ENCODE data around the gene NINL. TPM values are rescaled to one million over a fixed set of nuclear protein-coding genes. Genes with fewer than 3 reads are reported as not detected.

The NINL gene
- total RNA-seq, 1 donor from 2014 or later, result 10.7 TPM

DNA sequence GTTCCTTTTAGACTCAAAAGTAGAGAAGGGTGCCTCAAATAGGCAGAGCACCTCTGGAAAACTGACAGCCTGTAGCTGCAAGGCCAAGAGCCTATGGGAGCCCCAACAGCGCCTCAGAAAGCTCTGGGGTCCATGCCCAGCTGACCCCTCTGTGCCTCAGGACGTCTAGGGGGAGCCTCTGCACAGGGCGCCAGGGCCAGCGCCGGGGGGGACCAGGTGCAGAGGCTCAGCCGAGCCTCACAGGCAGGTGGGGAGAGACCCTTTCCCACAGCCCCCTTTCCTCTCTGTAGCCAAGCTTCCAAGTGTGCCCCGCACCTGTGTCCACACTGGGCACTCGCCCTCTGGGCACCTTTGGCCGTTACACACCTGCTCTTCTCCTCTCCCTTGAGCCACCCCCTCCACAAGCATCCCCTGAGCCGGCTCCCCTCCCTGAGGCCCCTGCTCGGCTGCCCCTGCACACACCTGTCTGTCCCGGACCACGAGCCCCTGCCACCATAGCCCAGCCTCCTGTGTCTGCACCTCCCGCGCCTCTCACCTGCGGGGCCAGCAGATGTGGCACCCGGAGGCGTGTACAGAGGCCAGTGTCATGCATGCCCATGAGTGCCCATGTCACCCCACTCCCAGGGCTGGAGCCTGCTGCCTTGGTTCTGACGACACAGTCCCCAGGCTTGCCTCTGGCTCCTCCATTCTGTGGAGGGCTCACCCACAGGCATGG, 124.6 kb downstream of the NINL start:
- intact Hi-C loops (cut with DNase I), result no loop called here
- DNase-seq (no peak), ATAC-seq (ENCODE audit: poor library complexity) (no peak)

DNA sequence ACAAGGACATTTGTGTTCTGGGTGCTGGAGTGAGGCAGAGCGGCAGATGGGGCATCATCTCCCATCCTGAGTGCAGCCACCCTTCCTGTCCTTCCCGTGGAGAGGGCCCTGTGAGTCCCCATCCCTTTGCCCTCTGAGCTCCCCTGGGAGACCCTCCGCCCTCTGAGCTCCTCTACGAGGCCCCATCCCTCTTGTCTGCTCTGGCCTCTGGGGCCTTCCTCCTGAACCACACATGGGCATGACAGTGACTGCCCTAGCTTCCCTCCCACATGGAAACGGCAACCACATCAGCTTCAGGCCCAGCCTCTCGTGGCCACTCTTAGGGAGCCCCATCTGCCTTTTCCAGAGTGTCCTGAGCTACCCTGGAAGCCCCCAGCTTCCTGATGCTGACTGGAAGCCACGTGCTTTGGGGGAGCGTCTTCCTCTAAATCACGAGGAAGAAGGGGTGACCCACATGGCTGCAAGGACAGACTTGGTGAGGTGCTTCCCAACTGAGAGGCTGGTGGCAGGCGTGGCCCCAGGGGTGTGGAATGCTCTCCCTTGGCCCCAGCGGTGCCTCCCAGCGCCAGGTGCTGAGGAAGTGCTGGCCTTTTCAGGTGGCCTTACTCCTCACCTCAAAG, 125.3 kb downstream of the NINL start:
- no peak for DNase-seq
- intact Hi-C loops (cut with DNase I), result no loop called here
- no peak for ATAC-seq (ENCODE audit: poor library complexity)

DNA sequence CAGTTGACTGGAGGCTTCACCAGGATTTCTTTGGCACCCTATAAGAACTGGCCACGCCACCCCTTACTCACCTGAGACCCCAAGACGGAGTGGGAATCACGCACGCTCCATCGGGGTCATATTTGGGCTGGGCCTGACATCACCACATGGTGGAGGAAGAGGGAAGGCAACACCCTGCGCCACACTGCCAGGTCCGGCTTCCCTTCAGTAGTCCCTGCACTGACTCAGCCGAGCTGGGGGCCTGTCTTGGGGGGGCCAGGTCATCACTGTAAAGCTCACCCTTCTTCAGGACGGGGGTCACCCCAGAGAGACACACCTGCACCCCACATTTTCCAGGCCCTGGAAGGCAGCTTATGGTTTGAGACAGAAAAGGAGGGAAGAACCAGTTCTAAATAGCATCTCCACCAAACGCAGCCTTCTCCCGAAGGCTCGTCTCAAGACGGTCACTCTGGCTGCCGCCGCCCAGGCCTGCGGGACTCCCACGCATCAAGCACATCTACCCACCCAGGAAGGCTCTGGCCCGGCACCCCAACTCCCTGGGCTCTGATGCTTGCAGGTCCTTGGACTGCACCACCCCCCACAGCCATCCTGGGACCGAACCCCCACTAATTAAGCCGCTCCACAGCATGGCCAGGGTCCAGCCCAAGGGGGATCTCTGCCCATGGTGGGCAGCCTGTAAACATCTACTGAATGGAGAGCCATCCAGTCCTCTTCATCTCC, 126.1 kb downstream of the NINL start:
- DNase-seq (no peak), ATAC-seq (ENCODE audit: poor library complexity) (no peak)
- intact Hi-C loops (cut with DNase I), result no loop called here

DNA sequence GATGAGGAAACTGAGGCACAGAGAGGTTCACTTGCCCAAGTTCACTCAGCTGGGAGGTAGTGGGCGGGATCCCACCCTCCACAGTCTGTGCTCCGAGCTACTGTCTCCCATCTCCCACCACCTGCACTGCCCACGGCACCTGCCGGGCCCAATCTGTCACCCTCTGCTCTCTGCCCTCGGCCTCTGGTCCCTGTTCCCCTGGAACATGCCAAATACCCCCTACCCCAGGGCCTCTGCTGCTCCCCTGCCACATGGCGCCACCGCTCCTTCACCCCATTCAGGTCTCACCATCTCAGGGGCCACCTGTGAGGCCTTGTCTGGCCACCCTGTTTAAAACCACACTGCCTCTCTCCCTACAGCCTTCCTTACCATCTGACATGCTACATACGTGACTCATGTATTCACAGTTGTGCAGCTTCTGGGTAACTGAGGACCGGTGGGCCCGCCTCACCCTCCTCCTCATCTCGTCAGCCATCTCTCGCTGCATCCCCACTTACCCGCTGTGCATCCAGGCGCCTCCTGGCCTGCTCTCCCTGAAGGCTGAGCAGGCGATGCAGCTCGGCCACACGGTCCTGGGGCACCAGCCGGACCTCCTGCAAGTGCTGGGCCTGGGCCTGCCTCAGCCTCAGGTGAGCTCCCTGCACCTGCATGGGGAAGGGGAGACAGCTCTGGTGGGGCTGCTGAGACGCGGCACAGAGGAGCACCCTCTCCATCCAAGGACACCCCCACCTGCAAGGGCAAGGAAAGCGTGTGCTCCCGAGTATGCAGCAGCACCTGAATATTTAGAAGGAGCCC, 127.2 kb downstream of the NINL start:
- intact Hi-C loops (cut with DNase I), result no loop called here
- ATAC-seq (ENCODE audit: poor library complexity) (no peak), DNase-seq (no peak)

DNA sequence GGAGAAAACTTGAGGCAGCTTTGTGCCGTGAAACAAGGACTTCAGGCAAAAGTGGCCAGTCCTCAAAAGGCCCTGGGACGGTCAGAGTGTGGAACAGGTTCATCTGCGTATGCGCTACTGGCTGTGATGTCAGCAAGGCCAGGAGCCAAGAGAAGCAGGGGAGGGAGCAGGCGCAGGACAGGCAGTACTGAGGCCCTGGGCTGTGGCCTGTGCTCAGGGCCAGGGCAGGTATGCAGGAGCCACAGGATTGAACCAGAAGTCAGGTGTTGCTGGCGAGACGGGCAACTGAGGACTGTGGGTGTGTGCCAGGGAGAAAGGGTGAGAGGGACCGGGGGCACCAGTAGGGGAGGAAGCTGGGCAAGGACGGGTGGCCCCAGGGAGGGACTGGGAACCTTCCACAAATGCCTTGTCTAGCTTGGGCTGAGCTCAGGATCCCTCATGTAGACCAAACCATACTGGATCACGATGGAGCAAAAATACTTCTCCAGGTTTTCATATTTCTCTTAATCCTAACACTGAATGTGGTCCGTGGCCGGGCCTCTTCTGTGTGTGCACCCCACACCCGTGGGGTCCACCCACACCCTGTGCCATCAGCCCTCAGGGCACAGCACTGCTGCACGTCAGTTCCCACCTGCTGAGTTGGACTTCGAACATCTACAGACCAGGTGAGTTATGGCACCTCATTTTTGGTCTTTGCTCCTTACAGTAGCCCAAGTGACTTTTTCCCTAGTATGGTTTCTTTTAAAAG, 131.0 kb downstream of the NINL start:
- intact Hi-C loops (cut with DNase I), result no loop called here
- DNase-seq (no peak), ATAC-seq (ENCODE audit: poor library complexity) (no peak)

DNA sequence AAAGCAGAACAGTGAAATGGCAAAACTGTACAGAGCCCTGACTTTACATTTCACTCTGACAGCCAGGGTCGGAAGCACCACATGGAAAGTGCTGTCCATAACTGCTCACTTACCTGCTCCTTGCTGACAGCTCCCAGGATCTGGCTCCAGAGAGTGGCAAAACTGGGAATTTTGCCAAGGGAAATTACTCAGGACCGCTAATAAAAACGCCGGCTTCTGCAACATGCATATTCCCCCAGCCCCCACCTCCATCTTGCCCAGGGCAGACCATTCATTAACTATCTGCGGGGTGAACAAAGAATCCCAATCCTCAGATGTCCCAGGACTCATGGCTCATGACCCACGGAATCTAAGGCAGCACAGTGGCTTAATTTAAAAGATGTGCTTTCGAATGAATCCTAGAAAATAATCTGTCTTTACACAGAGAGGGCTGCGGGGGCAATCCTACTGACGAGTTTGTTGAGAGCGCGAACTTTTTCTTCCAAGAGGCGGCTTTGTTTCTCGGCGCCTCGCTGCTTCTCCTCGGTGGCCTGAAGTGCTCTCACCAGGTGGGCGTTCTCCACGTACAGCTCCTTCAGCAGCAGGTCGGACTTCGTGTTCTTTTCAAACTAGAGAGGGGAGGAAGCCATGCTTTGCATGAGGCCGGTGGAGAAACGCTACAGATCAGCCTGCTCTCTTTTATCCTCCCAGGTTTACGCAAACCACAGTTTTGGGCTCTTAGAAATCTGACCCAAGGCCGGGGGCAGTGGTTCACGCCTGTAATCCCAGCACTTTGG, 132.1 kb downstream of the NINL start:
- DNase-seq (no peak), ATAC-seq (ENCODE audit: poor library complexity) (peak; percentile 74)
- intact Hi-C loops (cut with DNase I), result no loop called here

DNA sequence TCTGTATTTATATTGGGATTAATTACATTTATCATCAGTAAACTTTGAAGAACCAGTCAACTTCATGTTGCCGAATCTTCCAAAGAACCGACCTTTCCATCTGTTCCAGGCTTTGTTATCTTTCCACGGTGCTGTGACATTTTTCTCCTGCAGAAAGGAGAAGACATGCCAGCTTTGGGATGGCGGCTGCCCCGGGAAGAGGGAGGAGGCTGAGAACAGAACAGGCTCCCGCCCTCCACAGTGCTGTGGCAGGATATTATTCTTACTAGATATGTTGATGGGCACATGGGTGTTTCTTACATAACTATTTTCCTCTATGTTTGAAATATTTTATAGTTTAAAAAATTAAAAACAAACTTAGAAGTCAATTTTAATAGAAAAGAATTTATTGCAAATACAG, 133.0 kb downstream of the NINL start:
- ATAC-seq (ENCODE audit: poor library complexity), result peak; percentile 53
- intact Hi-C loops (cut with DNase I), result no loop called here
- DNase-seq, result no peak

DNA sequence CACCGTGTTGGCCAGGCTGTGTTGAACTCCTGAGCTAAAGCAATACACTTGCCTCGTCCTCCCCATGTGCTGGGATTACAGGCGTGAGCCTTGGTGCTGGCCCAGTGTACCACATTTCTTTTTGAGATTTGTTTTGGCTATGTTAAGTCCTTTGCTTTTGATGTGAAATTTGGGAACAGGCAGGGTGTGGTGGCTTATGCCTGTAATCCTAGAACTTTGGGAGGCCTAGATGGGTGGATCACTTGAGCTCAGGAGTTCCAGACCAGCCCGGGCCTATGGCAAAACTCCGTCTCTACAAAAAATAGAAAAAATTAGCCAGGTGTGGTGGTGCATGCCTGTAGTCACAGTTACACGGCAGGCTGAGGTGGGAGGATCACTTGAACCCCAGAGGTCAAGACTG, 137.7 kb downstream of the NINL start:
- intact Hi-C loops (cut with DNase I), result no loop called here
- no peak for DNase-seq
- no peak for ATAC-seq (ENCODE audit: poor library complexity)

DNA sequence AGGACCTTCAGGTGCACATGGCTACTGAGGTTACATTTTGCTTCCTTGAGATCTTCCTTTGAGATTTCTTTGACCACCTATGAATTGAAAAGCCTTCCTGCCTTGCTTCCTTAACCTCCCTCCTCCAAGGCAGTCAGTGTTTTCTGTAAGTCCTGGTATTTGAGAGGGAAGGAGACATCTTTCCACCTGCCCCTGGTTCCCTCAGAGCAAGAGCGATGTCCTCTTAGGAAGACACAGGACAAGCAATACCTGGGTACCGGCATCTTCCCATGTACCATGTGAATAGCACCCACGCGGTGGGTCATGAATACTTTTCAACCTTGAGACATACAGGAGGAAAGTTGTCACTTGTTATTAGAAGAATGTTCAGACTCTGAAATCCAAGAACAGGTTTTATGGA, 140.8 kb downstream of the NINL start:
- ATAC-seq (ENCODE audit: poor library complexity) (no peak), DNase-seq (no peak)
- intact Hi-C loops (cut with DNase I), result no loop called here

DNA sequence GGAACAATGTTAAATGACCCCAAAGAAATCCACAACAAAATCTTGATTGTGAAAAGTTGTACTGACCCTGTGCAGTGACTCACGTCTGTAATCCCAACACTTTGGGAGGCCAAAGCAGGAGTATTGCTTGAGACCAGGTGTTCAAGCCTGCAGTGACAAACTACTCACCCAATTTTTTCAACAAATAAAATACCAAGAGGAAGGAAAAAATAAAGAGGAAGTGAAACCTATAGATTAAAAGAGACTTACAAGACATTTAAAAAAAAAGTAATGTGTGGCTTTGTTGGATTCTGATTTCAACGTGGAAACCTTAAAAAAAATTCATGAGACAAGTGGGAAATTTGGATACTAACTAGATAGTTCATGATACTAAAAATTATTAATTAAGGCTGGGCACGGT, 146.0 kb downstream of the NINL start:
- DNase-seq, result no peak
- intact Hi-C loops (cut with DNase I), result no loop called here
- ATAC-seq (ENCODE audit: poor library complexity), result no peak

DNA sequence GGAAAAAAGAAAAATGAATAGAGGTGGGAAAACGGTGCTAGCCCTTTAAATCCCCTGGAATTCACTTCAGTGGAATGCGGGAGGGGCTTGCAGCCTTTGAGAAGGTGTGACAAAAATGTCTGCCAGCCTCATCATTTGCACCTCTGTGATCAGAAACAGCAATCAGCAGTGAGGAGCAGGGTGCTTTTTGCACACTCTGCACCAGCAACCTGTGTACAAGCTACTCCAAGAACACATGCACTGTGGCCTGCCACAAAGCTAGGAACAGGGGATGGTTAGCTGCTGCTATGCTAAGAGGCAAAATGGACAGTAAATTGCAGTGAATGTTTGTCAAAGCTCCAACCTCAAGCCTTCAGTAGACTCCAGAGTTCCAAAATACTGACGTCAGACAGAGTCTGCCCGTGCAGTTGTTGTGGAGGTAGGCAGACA, 148.2 kb downstream of the NINL start:
- DNase-seq (no peak), ATAC-seq (ENCODE audit: poor library complexity) (peak; percentile 78)
- intact Hi-C loops (cut with DNase I), result no loop called here

DNA sequence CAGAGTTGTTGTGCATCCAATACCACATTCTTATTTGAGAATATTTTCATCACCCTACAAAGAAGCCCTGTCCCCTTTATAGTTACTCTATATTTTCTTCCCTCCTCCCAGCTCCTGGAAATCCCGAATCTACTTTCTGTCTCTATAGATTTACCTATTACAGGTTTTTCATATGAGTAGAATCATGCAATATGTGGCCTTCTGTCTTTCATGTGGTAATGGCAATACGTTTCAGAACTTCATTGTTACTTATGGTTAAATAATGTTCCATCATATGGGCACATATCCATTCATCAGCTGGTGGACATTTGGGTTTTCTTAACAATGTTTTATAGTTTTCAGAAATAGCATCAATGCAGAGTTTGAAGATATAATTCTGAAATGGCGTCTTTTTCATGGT, 160.8 kb downstream of the NINL start:
- ATAC-seq (ENCODE audit: poor library complexity) (no peak), DNase-seq (no peak)
- intact Hi-C loops (cut with DNase I), result no loop called here

DNA sequence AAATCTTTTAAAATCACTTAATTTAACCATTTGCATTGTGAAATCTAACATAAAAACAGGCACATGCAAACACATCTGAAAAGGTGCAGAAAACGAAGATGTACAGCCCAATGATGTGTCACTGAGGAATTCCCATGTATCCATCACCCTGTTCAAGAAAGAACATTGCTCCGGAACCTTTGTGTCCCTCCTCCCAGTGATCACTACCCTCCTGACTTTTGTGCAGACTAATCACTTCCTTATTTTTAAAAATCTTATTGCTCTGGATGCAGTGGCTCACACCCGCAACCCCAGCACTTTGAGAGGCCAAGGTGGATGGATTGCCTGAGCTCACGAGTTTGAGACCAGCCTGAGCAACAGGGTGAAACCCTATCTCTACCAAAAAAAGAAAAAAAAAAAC, 163.3 kb downstream of the NINL start:
- intact Hi-C loops (cut with DNase I), result no loop called here
- no peak for ATAC-seq (ENCODE audit: poor library complexity)
- DNase-seq, result no peak

DNA sequence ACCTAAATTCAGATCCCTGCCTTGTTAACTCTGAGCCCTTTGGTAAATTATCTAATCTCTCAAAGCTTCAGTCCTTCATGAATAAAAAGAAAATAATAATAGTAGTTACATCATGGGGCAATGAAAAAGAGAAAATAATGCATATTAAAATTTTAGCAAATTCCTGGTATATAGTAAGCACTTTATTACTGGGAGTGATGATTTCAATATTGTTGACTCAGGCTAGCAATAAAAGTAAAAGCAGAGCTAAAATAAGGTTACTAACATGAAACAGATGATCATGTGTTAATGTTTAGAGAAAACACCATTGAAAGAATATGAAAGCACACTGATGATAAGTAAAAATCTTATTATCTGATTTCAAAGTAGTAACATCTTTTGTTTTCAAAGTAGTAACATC, 164.2 kb downstream of the NINL start:
- DNase-seq (no peak), ATAC-seq (ENCODE audit: poor library complexity) (no peak)
- intact Hi-C loops (cut with DNase I), result no loop called here

DNA sequence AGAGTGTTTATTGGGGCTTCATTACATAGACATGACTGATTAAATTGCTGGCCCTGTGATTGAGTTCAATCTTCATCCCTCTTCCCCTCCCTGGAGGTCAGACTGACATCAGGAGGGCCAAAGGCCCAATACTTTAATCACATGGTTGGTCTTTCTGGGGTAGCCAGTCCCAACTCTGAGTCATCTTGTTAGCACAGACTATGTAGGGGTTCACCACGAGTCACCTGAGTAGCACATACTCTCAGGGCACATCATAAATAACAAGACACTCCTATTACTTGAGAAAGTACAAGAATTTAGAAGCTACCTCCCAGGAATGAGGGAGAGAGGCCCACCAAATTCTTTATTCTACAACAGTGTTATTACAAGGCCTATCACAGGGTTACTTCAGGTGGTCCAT, 166.6 kb downstream of the NINL start:
- ATAC-seq (ENCODE audit: poor library complexity) (no peak), DNase-seq (no peak)
- intact Hi-C loops (cut with DNase I), result no loop called here

DNA sequence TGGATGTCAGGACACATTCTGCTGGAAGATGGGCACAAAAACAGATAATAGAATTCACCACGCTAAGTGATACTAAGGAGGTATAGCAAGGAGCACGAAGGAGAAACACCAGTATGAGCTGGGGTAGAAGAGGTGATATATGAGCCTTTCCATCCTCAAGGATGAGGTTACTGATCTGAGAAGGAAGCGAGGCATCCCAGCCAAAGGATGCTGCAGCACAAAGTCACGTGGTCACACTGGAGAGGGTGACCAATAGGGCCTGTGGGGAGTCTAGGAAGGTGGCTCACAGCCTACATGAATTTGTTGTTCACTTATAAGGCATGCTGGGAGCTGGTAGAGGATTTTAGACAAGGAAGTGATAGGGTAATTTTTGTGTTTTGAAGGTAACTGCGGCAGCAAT, 176.4 kb downstream of the NINL start:
- intact Hi-C loops (cut with DNase I), result no loop called here
- ATAC-seq (ENCODE audit: poor library complexity) (no peak), DNase-seq (no peak)

DNA sequence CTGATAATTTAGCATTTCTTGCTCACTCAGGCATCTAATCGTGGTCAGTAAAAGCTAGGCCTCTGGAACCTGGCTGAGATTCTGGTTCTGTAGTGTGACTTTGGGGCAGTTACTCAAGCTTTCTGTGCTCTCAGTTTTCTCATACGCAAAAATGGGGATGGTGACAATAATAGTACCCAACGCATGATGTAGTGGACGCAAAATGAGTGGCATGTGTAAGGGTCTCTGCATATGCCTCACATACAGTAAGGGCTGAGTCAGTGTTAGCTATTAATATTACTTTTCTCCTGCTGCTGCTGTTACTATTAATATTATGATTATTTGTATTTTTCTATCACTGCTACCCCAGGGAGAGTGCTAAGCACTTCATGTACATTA, 177.2 kb downstream of the NINL start:
- no peak for DNase-seq
- intact Hi-C loops (cut with DNase I), result no loop called here
- ATAC-seq (ENCODE audit: poor library complexity), result no peak

Measured in Right ventricle myocardium superior (tissue), 1 donor.